ENCODE results near the gene TET3.

GRCh38 chr2:74019516-74019915, 34.8 kb downstream of the TET3 start:
- TF ChIP-seq CTCF (IDR thresholded peaks at IDR 0.05; ENCODE audit: insufficient read depth, low read depth, low read length) (no peak), EZH2 (IDR thresholded peaks at IDR 0.05; ENCODE audit: insufficient read depth, low read length) (no peak)
